PC-9 (cell line): ENCODE data around the gene MYLK. TPM values are rescaled to one million over a fixed set of nuclear protein-coding genes. Genes with fewer than 3 reads are reported as not detected.

ENCODE experiments used
- BruUV-seq: library from RNA; stranded (reverse); fragments of 400-500 nt; replicated peaks from 2 replicates; lab custom pipeline; 2021; lab: Mats Ljungman, UMichigan
- CTCF ChIA-PET: fragments of 300-600 bp; sonication (Branson Sonifier 250); formaldehyde crosslinking; loops from one replicate; lab custom pipeline; 2022; ENCODE audit warnings: antibody characterized with exemption; lab: Charles Lee
- POLR2A ChIA-PET: fragments of 300-600 bp; sonication (Branson Sonifier 250); formaldehyde crosslinking; loops from one replicate; lab custom pipeline; 2022; ENCODE audit warnings: antibody characterized with exemption; ENCODE audit not compliant: unreplicated experiment; lab: Charles Lee
- DNase-seq, 2 experiments: peaks; one replicate each; pipeline versions ENCODE4 v3.0.0 to v3.0.0-alpha.2; 2015 to 2022; ENCODE audit warnings: mixed read lengths in 1 of 2
- H2AFZ ChIP-seq: fragments of 200-600 bp; sonication (generic); 2 replicates; pipeline ENCODE4 v1.8.1; 2017; ENCODE audit warnings: antibody characterized with exemption
- H3F3A ChIP-seq: fragments of 200-600 bp; sonication (generic); 2 replicates; pipeline ENCODE4 v1.8.1; 2017; ENCODE audit warnings: antibody characterized with exemption, mild to moderate bottlenecking, low read depth; ENCODE audit not compliant: insufficient read depth
- H3K27ac ChIP-seq: fragments of 200-600 bp; sonication (generic); 2 replicates; pipeline ENCODE4 v1.6.1; 2016; ENCODE audit warnings: mixed run types
- H3K27me3 ChIP-seq: fragments of 200-600 bp; sonication (generic); 2 replicates; pipeline ENCODE4 v1.6.1; 2016; ENCODE audit warnings: low read depth, mixed run types; ENCODE audit not compliant: insufficient read depth
- H3K36me3 ChIP-seq: fragments of 200-600 bp; sonication (generic); 2 replicates; pipeline ENCODE4 v1.6.1; 2016; ENCODE audit warnings: low read depth, mixed run types
- H3K4me1 ChIP-seq: fragments of 200-600 bp; sonication (generic); replicated peaks from 2 replicates; pipeline ENCODE4 v1.6.1; 2016; ENCODE audit warnings: mixed run types; ENCODE audit not compliant: insufficient read depth
- H3K4me2 ChIP-seq: fragments of 200-600 bp; sonication (generic); 2 replicates; pipeline ENCODE4 v1.6.1; 2017; ENCODE audit warnings: mixed run types
- H3K4me3 ChIP-seq: fragments of 200-600 bp; sonication (generic); 2 replicates; pipeline ENCODE4 v1.6.1; 2016; ENCODE audit warnings: mixed run types
- H3K79me2 ChIP-seq: fragments of 200-600 bp; sonication (generic); 2 replicates; pipeline ENCODE4 v1.6.1; 2017; ENCODE audit warnings: low read depth, mixed run types
- H3K9me2 ChIP-seq: fragments of 200-600 bp; sonication (generic); 2 replicates; pipeline ENCODE4 v1.8.1; 2017; ENCODE audit warnings: mild to moderate bottlenecking; ENCODE audit not compliant: insufficient read depth
- H3K9me3 ChIP-seq: fragments of 200-600 bp; sonication (generic); 2 replicates; pipeline ENCODE4 v1.8.1; 2016; ENCODE audit warnings: low read depth; ENCODE audit not compliant: insufficient read depth
- H4K20me1 ChIP-seq: fragments of 200-600 bp; sonication (generic); 2 replicates; pipeline ENCODE4 v1.8.1; 2017; ENCODE audit not compliant: insufficient read depth
- CTCF ChIP-seq: fragments of 200-600 bp; sonication (generic); conservative IDR thresholded peaks from 2 replicates; pipeline ENCODE4 v1.6.1; 2017; ENCODE audit warnings: mixed run types, antibody characterized with exemption, mild to moderate bottlenecking, moderate library complexity
- EZH2 ChIP-seq: fragments of 200-600 bp; sonication (generic); IDR thresholded peaks from 2 replicates; pipeline ENCODE4 v1.8.0; 2017; ENCODE audit warnings: antibody characterized with exemption, low read depth
- intact Hi-C: fragments of 100-400 bp; cut with micrococcal nuclease; formaldehyde crosslinking; loops from one replicate; pipeline ENCODE4 v1.10.0; 2022; ENCODE audit not compliant: unreplicated experiment
- total RNA-seq: library from RNA; stranded (reverse); gene quantifications from 2 replicates; pipeline ENCODE4 v1.2.3, GENCODE V29; 2021

MYLK gene
- total RNA-seq, 1 experiment from 2014 or later = 0.72 TPM

GRCh38 chr3:123732447-123732846 is 151.7 kb downstream of the MYLK start:
- Histone ChIP-seq H3K9me3 (no peaks in the 10 kb centered on the region), H3K27ac (no peak overlapping the region), H3F3A (peaks cover 9% of the 10 kb centered on the region), H3K4me1 (peaks cover 36% of the 10 kb centered on the region), H4K20me1 (no peaks in the 10 kb centered on the region), H3K9me2 (no peaks in the 10 kb centered on the region), H3K79me2 (no peaks in the 10 kb centered on the region), H2AFZ (no peak overlapping the region), H3K36me3 (no peaks in the 10 kb centered on the region), H3K4me3 (no peak overlapping the region), H3K4me2 (peak overlapping the region; percentile 11; the same call in 1 of the 2 replicates), H3K27me3 (0 out of 2 replicates have a peak, but pooled peaks cover 2% of the 10 kb centered on the region)
- intact Hi-C loops = loop anchor here (5.0 kb wide), 1 partner anchor 230 kb away; the partner anchor contains the start of gene CCDC14
- BruUV-seq = no TSS peak
- no peak for TF ChIP-seq EZH2
- TF ChIP-seq CTCF = no peak
- peak; percentile 68 to 91 for DNase-seq
- CTCF ChIA-PET = interaction anchor here (1.1 kb wide), 1 partner anchor 9 kb away, joined by 3 read pairs; no protein-coding TSS in a partner anchor
- POLR2A ChIA-PET = interaction anchor here (0.7 kb wide), 2 partner anchors 68 to 147 kb away, joined by 4 to 7 read pairs; no protein-coding TSS in a partner anchor

GRCh38 chr3:123730829-123731228 is 153.3 kb downstream of the MYLK start:
- intact Hi-C loops = loop anchor here (5.0 kb wide), 1 partner anchor 231 kb away; the partner anchor contains the start of gene CCDC14
- DNase-seq = no peak
- peaks cover 36% of the 10 kb centered on the region for H3K4me1 ChIP-seq
- no peaks in the 10 kb centered on the region for H3K9me3 ChIP-seq
- no peak overlapping the region for H2AFZ ChIP-seq
- ChIA-PET CTCF (interaction anchor here (0.5 kb wide), 1 partner anchor 77 kb away, joined by 12 read pairs; no protein-coding TSS in a partner anchor), POLR2A (no interaction called here)
- no peaks in the 10 kb centered on the region for H3K79me2 ChIP-seq
- peaks cover 9% of the 10 kb centered on the region for H3F3A ChIP-seq
- H3K9me2 ChIP-seq = no peaks in the 10 kb centered on the region
- no peak overlapping the region for H3K4me2 ChIP-seq
- 0 out of 2 replicates have a peak, but pooled peaks cover 2% of the 10 kb centered on the region for H3K27me3 ChIP-seq
- no peak overlapping the region for H3K4me3 ChIP-seq
- no TSS peak for BruUV-seq
- no peak overlapping the region for H3K27ac ChIP-seq
- no peak for TF ChIP-seq CTCF
- TF ChIP-seq EZH2 = no peak
- no peaks in the 10 kb centered on the region for H4K20me1 ChIP-seq
- no peaks in the 10 kb centered on the region for H3K36me3 ChIP-seq

GRCh38 chr3:123728991-123729390 is 155.1 kb downstream of the MYLK start:
- TF ChIP-seq CTCF (no peak), EZH2 (no peak)
- Histone ChIP-seq H4K20me1 (no peaks in the 10 kb centered on the region), H3K4me3 (no peak overlapping the region), H3K9me3 (no peaks in the 10 kb centered on the region), H2AFZ (no peak overlapping the region), H3K9me2 (no peaks in the 10 kb centered on the region), H3K27me3 (0 out of 2 replicates have a peak, but pooled peaks cover 2% of the 10 kb centered on the region), H3K36me3 (no peaks in the 10 kb centered on the region), H3K4me2 (no peak overlapping the region), H3K4me1 (peaks cover 22% of the 10 kb centered on the region), H3K27ac (no peak overlapping the region), H3K79me2 (no peaks in the 10 kb centered on the region), H3F3A (peaks cover 6% of the 10 kb centered on the region)
- CTCF ChIA-PET = no interaction called here
- POLR2A ChIA-PET = no interaction called here
- intact Hi-C loops = loop anchor here (5.0 to 10.0 kb wide), 2 partner anchors 78 to 404 kb away; no protein-coding TSS in a partner anchor
- DNase-seq = no peak
- no TSS peak for BruUV-seq
